ENCODE results near the gene TOR4A.
"Not testable (repeated sequence)": the region's sequence is repeated elsewhere in the genome, so short reads cannot be mapped to it uniquely, and the experiment has no call there.

Gene TOR4A

DNA sequence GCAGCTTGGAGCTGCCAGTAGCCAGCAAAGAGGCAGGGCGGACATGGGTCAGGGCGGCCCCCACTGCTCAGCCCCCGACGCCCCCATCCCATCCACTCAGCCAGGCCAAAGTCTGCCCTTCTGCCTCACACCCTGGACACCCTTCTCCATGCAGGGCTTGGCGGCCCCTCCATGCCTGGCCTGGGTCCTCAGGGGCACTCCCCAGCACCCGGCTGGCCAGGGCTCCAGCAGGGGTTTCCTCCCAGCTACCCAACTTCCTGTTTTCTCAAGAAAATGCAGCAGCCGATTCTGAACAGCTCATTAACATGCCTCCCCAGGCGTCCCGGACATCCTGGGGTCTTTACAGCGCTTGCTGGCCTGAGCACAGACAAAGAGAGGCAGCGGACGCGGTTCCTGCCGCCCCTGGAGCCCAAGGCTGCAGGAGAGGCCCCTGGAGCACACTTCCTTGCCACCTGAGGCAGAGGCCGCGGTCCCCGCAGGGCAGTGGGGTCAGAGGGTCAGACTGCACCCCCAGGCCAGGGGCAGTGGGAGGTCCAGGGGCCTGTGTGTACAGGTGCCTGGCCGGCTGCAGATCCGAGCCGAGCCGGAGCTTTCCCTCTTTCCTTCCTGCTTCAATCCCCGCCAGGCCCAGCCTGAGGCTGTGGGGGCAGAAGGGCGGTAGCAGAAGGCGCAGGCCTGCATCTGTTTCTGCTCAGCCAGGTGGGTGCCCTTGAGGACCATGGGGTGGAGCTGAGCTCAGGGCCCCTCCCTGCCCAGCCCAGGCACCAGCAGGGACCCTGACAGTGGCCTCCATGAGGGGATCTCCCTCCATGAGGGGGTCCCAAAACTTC is 43.2 kb downstream of the TOR4A start:
- DNase-seq = no peak

DNA sequence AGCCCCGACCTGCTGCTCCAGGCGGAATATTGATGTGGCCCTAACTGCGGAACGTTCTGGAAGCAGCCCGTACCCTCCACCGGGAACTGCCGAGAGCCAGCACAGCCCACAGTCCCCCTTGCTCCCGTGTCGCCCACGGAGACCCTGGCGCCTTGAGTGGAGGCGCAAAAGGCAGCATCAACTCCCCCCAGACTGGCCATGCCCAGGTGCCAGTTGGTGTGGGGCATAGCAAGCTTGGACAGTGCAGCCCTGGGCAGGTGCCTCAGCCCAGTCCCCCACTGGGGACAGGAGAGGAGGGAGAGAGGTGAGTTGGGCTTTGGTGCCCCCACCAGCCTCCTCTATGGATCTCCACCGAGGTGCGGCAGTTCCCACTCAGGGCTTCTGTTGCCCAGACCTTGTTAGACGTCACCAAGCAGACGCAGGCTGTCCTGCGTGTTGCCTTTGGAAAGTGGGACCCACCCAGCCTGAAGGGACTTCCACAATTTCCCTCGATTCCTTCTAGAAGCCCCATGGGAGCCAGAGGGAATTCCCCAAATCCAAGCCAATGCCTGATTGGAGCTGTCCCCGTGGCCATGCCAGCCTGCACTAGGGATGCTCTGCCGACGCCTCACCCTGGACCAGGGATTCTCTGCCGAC is 44.3 kb downstream of the TOR4A start:
- no peak for DNase-seq

DNA sequence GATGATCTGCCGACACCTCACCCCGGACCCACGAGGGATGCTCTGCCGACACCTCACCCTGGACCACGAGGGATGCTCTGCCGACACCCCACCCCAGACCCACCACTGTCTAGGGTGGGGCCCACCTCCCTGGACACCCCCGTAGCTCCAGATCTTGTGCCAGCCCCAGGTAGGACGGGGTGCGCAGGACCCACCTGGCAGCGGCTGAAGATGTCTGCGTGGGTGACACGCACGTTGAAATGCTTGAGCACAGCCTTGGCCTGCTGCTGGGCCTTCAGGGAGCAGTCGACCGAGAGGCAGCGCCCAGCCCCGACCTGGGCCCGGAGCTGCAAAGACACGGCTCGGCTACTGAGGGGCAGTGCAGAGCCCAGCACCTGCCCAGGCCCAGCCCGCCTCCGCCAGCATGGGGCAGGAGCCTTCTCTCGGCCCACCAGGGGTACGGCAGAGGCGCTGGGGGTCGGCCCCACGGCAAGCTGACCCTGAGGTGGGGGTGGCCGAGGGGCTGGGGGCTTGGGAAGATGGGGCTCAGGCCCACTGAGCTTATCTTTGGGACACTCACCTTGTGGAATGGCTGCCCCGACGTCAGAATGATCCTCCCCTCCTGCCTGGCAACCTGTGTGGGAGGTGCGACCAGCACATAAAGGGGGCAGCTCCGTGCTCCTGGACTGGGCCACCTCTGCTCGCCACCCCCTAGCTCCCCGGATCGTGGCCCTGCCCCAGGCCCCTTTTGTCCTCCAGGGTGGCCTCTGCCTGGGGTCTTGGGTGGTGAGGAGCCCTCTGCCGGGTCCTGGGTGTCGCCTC is 46.2 kb downstream of the TOR4A start:
- no peak for DNase-seq

DNA sequence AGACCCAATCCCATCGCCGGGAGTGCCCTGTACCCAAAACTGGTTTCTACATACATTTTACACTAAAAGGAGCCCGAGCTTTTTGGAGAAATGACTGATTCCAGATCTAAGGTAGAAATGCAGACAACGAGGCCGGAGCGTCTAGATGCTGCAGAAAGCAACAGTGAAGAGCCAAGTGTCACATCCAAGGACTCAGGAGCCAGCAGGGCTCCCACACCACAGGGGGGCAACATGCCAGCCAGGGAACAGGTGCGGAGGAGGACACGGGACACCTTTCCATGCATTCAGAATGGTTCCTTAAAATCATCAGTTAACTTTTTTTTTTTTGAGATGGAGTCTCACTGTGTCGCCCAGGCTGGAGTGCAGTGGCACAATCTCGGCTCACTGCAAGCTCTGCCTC is 47.6 kb downstream of the TOR4A start:
- no peak for DNase-seq

DNA sequence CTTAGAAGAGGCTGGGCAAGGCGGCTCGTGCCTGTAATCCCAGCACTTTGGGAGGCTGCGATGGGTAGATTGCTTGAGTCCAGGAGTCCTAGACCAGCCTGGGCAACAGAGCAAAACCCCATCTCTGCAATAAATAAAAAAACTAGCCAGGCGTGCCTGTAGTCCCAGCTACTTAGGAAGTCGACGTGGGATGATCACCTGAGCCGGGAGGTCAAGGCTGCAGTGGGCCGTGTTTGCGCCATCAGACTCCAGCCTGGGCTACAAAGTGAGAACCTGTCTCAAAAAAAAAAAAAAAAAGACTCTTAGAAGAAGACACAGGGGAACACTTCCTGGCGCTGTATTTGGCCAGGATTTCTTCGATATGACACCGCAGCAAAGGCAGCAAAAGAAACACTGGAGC is 48.3 kb downstream of the TOR4A start:
- DNase-seq = no peak

DNA sequence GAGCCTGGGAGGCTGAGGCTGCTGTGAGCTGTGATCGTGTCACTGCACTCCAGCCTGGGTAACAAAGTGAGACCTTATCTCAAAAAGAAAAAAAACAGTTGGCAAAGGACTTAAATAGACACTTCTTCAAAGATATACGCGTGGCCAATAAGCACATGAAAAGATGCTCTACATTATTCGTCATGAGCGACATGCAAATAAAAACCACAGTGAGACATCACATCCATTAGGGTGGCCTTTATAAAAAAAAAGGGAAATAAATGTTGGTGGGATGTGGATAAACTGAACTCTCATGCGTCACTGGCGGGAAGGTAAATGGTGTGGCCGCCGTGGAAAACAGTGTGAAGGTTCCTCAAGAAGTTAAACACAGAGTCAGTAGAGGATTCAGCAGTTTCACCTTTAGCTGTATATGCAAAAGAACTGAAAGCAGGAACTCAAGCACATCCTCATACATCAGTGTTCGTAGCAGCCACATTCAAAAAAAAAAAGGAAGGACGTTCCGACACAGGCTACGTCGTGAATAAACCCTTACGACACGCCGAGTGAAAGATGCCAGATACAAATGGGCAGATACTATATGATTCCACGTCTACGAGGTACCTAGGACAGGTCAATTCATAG is 49.0 kb downstream of the TOR4A start:
- DNase-seq = no peak

DNA sequence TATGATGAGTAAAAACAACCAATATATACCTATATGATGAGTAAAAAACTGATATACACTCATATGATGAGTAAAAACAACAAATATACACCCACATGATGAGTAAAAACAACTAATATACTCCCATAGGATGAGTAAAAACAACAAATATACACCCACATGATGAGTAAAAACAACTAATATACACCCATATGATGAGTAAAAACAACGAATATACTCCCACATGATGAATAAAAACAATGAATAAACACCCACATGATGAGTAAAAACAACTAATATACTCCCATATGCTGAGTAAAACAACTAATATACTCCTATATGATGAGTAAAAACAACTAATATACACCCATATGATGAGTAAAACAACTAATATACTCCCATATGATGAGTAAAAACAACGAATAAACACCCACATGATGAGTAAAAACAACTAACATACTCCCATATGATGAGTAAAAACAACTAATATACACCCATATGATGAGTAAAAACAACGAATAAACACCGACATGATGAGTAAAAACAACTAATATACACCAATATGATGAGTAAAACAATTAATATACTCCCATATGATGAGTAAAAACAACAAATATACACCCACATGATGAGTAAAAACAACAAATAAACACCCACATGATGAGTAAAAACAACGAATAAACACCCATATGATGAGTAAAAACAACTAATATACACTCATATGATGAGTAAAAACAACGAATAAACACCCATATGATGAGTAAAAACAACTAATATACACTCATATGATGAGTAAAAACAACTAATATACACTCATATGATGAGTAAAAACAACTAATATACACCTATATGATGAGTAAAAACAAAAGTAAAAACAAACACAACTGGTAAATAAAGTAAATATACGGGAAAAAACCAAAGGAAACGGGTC is 50.4 kb downstream of the TOR4A start:
- not testable (repeated sequence) for DNase-seq

DNA sequence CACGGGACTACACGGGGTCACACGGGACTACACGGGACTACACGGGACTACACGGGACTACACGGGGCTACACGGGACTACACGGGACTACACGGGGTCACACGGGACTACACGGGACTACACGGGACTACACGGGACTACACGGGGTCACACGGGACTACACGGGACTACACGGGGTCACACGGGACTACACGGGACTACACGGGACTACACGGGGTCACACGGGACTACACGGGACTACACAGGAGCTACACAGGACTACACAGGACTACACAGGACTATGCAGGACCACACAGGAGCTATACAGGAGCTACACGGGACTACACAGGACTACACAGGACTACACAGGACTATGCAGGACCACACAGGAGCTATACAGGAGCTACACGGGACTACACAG is 52.1 kb downstream of the TOR4A start:
- not testable (repeated sequence) for DNase-seq

DNA sequence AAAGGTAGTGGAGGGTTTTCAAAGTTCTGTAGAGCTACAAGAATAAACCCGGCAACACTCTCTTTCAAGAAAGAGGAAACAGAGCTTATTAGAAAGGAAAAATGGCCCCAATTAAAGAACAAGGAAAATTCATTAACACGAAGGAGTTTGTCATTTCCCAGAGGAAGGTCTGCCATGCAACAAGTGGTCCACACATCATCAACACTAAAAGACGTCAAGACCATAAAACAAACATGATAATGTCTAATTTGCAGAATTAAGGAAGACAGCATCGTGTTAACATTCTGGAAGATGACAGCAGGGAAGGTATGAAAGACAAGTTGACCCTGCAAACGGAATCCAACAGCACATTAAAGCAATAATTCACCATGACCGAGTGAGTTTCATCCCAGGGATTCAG is 53.2 kb downstream of the TOR4A start:
- DNase-seq = no peak

DNA sequence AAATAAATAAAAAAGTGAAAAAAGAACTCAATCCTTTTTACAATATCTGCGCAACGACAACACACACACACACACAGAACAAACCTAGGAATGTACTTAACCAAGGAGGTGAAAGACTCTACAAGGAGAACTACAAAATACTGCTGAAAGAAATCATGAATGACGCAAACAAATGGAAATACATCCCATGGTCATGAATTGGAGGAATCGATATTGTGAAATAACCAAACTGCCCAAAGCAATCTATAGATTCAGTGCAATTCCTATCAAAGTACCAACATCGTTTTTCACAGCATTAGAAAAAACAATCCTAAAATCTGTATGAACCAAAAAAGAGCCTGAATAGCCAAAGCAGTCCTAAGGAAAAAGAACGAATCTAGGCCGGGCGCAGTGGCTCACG is 54.4 kb downstream of the TOR4A start:
- no peak for DNase-seq
